ENCODE results near the gene SLC19A1.

DNA sequence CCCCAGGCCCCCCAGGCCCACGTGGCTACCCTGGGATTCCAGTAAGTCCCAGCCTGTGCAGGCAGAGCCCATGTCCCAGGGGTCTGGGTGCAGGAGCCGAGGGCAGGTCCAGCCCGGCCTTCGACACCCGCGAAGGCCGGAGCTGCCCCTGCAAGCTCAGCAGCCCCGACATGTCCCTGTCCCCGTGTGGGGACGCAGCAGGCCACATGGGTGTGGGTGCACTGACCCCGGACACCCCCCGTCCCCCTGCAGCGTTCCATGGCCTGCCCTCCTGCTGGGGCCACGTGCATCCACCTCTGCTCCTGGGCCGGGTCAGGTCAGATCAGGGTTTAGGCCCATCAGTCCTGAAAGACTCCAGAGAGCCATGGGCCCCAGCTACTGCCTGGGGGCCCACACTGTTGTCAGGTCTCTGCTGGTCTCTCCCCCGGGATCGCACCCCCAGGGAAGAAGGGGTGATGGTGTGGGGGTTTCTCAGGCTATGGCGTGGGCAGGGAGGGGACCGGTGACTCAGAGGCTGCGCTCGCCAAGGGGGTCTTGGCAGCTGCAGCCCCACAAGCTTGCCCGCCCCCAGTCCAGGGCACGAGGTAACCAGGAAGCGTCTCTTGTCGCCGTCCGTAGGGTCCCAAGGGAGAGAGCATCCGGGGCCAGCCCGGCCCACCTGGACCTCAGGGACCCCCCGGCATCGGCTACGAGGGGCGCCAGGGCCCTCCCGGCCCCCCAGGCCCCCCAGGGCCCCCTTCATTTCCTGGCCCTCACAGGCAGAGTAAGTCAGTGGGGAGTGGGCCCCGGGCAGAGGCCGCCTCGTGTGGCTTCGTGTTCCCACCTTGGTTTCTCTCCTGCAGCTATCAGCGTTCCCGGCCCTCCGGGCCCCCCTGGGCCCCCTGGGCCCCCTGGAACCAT lies 37.5 kb downstream of the SLC19A1 start:
- TF ChIP-seq, protein P1, sequence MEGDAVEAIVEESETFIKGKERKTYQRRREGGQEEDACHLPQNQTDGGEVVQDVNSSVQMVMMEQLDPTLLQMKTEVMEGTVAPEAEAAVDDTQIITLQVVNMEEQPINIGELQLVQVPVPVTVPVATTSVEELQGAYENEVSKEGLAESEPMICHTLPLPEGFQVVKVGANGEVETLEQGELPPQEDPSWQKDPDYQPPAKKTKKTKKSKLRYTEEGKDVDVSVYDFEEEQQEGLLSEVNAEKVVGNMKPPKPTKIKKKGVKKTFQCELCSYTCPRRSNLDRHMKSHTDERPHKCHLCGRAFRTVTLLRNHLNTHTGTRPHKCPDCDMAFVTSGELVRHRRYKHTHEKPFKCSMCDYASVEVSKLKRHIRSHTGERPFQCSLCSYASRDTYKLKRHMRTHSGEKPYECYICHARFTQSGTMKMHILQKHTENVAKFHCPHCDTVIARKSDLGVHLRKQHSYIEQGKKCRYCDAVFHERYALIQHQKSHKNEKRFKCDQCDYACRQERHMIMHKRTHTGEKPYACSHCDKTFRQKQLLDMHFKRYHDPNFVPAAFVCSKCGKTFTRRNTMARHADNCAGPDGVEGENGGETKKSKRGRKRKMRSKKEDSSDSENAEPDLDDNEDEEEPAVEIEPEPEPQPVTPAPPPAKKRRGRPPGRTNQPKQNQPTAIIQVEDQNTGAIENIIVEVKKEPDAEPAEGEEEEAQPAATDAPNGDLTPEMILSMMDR (IDR thresholded peaks at IDR 0.05): no peak
- TF ChIP-seq POLR2A (IDR thresholded peaks at IDR 0.05) (no peak), POLR2AphosphoS5 (IDR thresholded peaks at IDR 0.05) (no peak)
